H9 (cell line): ENCODE results near the gene TELO2. TPM values are rescaled to one million over a fixed set of nuclear protein-coding genes. Genes with fewer than 3 reads are reported as not detected.
A peak's percentile ranks its signal among the peaks of the same experiment; 100 is the strongest.

Experiments used
- DNase-seq: peaks from one replicate; pipeline ENCODE4 v3.0.0-alpha.2; 2017
- H2AFZ ChIP-seq: one replicate; pipeline ENCODE4 v1.6.1; 2013; ENCODE audit warnings: mild to moderate bottlenecking, low read length, control low read depth, moderate library complexity
- H2AK5ac ChIP-seq: 2 replicates; pipeline ENCODE4 v1.6.1; 2013; ENCODE audit warnings: low read length, control low read depth, mixed read lengths; ENCODE audit not compliant: insufficient read length
- H2BK120ac ChIP-seq: one replicate; pipeline ENCODE4 v1.6.1; 2013; ENCODE audit warnings: low read depth, mild to moderate bottlenecking, low read length, control low read depth, inconsistent platforms; ENCODE audit not compliant: poor library complexity, severe bottlenecking
- H2BK12ac ChIP-seq: 2 replicates; pipeline ENCODE4 v1.6.1; 2013; ENCODE audit warnings: low read length, control low read depth, mixed read lengths, low read depth; ENCODE audit not compliant: insufficient read length
- H2BK15ac ChIP-seq: 2 replicates; pipeline ENCODE4 v1.6.1; 2013; ENCODE audit warnings: low read depth, low read length, control low read depth
- H2BK20ac ChIP-seq: one replicate; pipeline ENCODE4 v1.6.1; 2013; ENCODE audit warnings: low read depth, mild to moderate bottlenecking, low read length, control low read depth, inconsistent platforms; ENCODE audit not compliant: poor library complexity, severe bottlenecking
- H2BK5ac ChIP-seq: 2 replicates; pipeline ENCODE4 v1.6.1; 2013; ENCODE audit warnings: low read length, control low read depth, mixed read lengths; ENCODE audit not compliant: insufficient read length
- H3K14ac ChIP-seq: 2 replicates; pipeline ENCODE4 v1.6.1; 2013; ENCODE audit warnings: low read length, control low read depth; ENCODE audit not compliant: insufficient read depth
- H3K18ac ChIP-seq: 2 replicates; pipeline ENCODE4 v1.6.1; 2013; ENCODE audit warnings: low read depth, mild to moderate bottlenecking, mixed read lengths, low read length, control low read depth; ENCODE audit not compliant: insufficient read length
- H3K23ac ChIP-seq: 2 replicates; pipeline ENCODE4 v1.6.1; 2013; ENCODE audit warnings: low read length, control low read depth, mixed read lengths, low read depth; ENCODE audit not compliant: insufficient read length
- H3K23me2 ChIP-seq: 2 replicates; pipeline ENCODE4 v1.6.1; 2013; ENCODE audit warnings: low read depth, mild to moderate bottlenecking, mixed read lengths, low read length, control low read depth; ENCODE audit not compliant: insufficient read length, poor library complexity, severe bottlenecking
- H3K27ac ChIP-seq: 2 replicates; pipeline ENCODE4 v1.5.1; 2013; ENCODE audit warnings: low read length, control low read depth, mixed read lengths, low read depth; ENCODE audit not compliant: insufficient read length
- H3K27me3 ChIP-seq: 2 replicates; pipeline ENCODE4 v1.6.1; 2013; ENCODE audit warnings: low read length, control low read depth, inconsistent platforms; ENCODE audit not compliant: insufficient read depth
- H3K4ac ChIP-seq: 2 replicates; pipeline ENCODE4 v1.6.1; 2013; ENCODE audit warnings: low read depth, mild to moderate bottlenecking, control low read depth, inconsistent platforms, low read length, moderate library complexity
- H3K4me1 ChIP-seq: 2 replicates; pipeline ENCODE4 v1.6.1; 2013; ENCODE audit warnings: low read length, control low read depth, inconsistent platforms; ENCODE audit not compliant: insufficient read depth
- H3K4me2 ChIP-seq: 2 replicates; pipeline ENCODE4 v1.6.1; 2013; ENCODE audit warnings: low read length, control low read depth, mixed read lengths; ENCODE audit not compliant: insufficient read length, insufficient read depth
- H3K56ac ChIP-seq: 2 replicates; pipeline ENCODE4 v1.6.1; 2013; ENCODE audit warnings: low read depth, mild to moderate bottlenecking, mixed read lengths, low read length, control low read depth; ENCODE audit not compliant: insufficient read length
- H3K79me1 ChIP-seq: 2 replicates; pipeline ENCODE4 v1.6.1; 2013; ENCODE audit warnings: low read depth, mild to moderate bottlenecking, moderate library complexity, low read length, control low read depth, inconsistent platforms; ENCODE audit not compliant: insufficient read depth, poor library complexity, severe bottlenecking
- H3K79me2 ChIP-seq: 2 replicates; pipeline ENCODE4 v1.6.1; 2013; ENCODE audit warnings: low read length, control low read depth, inconsistent platforms; ENCODE audit not compliant: insufficient read depth
- H3K9ac ChIP-seq: 2 replicates; pipeline ENCODE4 v1.6.1; 2013; ENCODE audit warnings: low read length, control low read depth, mixed read lengths; ENCODE audit not compliant: insufficient read length; ENCODE audit errors: extremely low read depth
- H3K9me3 ChIP-seq: one replicate; pipeline ENCODE4 v1.6.1; 2013; ENCODE audit warnings: low read depth, low read length, inconsistent platforms; ENCODE audit not compliant: control insufficient read depth
- H3T11ph ChIP-seq: one replicate; pipeline ENCODE4 v1.6.1; 2013; ENCODE audit warnings: mild to moderate bottlenecking, low read length, control low read depth, inconsistent platforms
- H4K20me1 ChIP-seq: one replicate; pipeline ENCODE4 v1.6.1; 2013; ENCODE audit not compliant: control insufficient read depth, insufficient read length, insufficient read depth
- H4K5ac ChIP-seq: 2 replicates; pipeline ENCODE4 v1.6.1; 2013; ENCODE audit warnings: low read depth, mild to moderate bottlenecking, mixed read lengths, low read length, control low read depth; ENCODE audit not compliant: insufficient read length
- H4K8ac ChIP-seq: replicated peaks from 2 replicates; pipeline ENCODE4 v1.6.1; 2013; ENCODE audit warnings: low read length, control low read depth, mixed read lengths, low read depth; ENCODE audit not compliant: insufficient read length
- H4K91ac ChIP-seq: 2 replicates; pipeline ENCODE4 v1.6.1; 2013; ENCODE audit warnings: low read depth, mild to moderate bottlenecking, moderate library complexity, mixed read lengths, low read length, control low read depth; ENCODE audit not compliant: insufficient read length
- H3K27ac Mint-ChIP-seq, 3 experiments: 2 replicates in 2 of 3; 3 replicates in 1 of 3; pipeline ENCODE4 v1.8.0; 2020 to 2021; ENCODE audit warnings: mixed read lengths in 3 of 3, mild to moderate bottlenecking in 1 of 3, moderate library complexity in 1 of 3
- H3K27me3 Mint-ChIP-seq: 2 replicates; pipeline ENCODE4 v1.8.0; 2021; ENCODE audit warnings: low read depth, mild to moderate bottlenecking, moderate library complexity, mixed read lengths
- H3K36me3 Mint-ChIP-seq, 3 experiments: 2 replicates in 2 of 3; 3 replicates in 1 of 3; pipeline ENCODE4 v1.8.0; 2020 to 2021; ENCODE audit warnings: low read depth in 3 of 3, mixed read lengths in 3 of 3; ENCODE audit not compliant: insufficient read depth in 1 of 3
- H3K4me1 Mint-ChIP-seq, 2 experiments: 2 replicates each; pipeline ENCODE4 v1.8.0; 2020; ENCODE audit warnings: mixed read lengths in 2 of 2
- H3K4me3 Mint-ChIP-seq, 2 experiments: 2 replicates in 1 of 2; 3 replicates in 1 of 2; pipeline ENCODE4 v1.8.0; 2020 to 2021; ENCODE audit warnings: mild to moderate bottlenecking in 2 of 2, mixed read lengths in 2 of 2, moderate library complexity in 1 of 2
- H3K9me3 Mint-ChIP-seq, 2 experiments: 2 replicates in 1 of 2; 3 replicates in 1 of 2; pipeline ENCODE4 v1.8.0; 2020; ENCODE audit warnings: mild to moderate bottlenecking in 2 of 2, mixed read lengths in 2 of 2, moderate library complexity in 1 of 2
- CTCF ChIP-seq: fragments of 200-600 bp; sonication (generic); conservative IDR thresholded peaks from 3 replicates; pipeline ENCODE4 v1.8.0; 2021; ENCODE audit warnings: antibody characterized with exemption, mild to moderate bottlenecking
- WGBS: extraction: QIAGEN DNeasy Blood & Tissue Kit; methylation state at CpG from one replicate; pipeline ENCODE4 v1.1.7; 2013; ENCODE audit warnings: missing lambda C conversion rate, low lambda C conversion rate, mixed read lengths; ENCODE audit not compliant: insufficient read length; ENCODE audit errors: extremely low coverage; 5-methylcytosine and 5-hydroxymethylcytosine counted together
- total RNA-seq: library from RNA; stranded (reverse); gene quantifications from 2 replicates; pipeline ENCODE4 v1.2.1, GENCODE V29; 2021

TELO2 gene
- total RNA-seq, 1 experiment from 2014 or later, result 98.9 TPM

- H2BK120ac ChIP-seq, result no peak overlapping the region
- H4K5ac ChIP-seq, result no peak overlapping the region
- H4K8ac ChIP-seq, result no peak overlapping the region
- H3K23ac ChIP-seq, result no peak overlapping the region
- H3T11ph ChIP-seq, result no peak overlapping the region
- H3K9me3 Mint-ChIP-seq, result no peaks in the 10 kb centered on the region
- H3K79me1 ChIP-seq, result no peaks in the 10 kb centered on the region
- no peak for DNase-seq
- no peaks in the 10 kb centered on the region for H3K79me2 ChIP-seq
- no peak overlapping the region for H2AK5ac ChIP-seq
- peaks cover 0 to 36% (median 31%) of the 10 kb centered on the region in 3 experiments; a peak in 6 of 7 replicates for H3K36me3 Mint-ChIP-seq
- H3K56ac ChIP-seq, result no peak overlapping the region
- H4K91ac ChIP-seq, result no peak overlapping the region
- H3K9ac ChIP-seq, result no peak overlapping the region
- H3K4ac ChIP-seq, result no peak overlapping the region
- no peak overlapping the region for H3K4me2 ChIP-seq
- H3K23me2 ChIP-seq, result no peaks in the 10 kb centered on the region
- no peak overlapping the region for H2BK5ac ChIP-seq
- H2BK12ac ChIP-seq, result no peak overlapping the region
- no peaks in the 10 kb centered on the region for H3K4me1 ChIP-seq
- no peak overlapping the region for H2BK20ac ChIP-seq
- peaks cover 1% of the 10 kb centered on the region; the same call in 1 of the 2 replicates for H3K27me3 Mint-ChIP-seq
- no peak overlapping the region for H2BK15ac ChIP-seq
- no peaks in the 10 kb centered on the region for H3K4me1 Mint-ChIP-seq
- no peaks in the 10 kb centered on the region for H3K27me3 ChIP-seq
- H3K14ac ChIP-seq, result no peak overlapping the region
- no peaks in the 10 kb centered on the region for H3K9me3 ChIP-seq
- H3K27ac Mint-ChIP-seq, result peak overlapping the region in 2 of 3 experiments; percentile 77 to 83; a peak in 2 of 7 replicates
- WGBS, result no CpG with 5 or more reads among the region's 34 CpGs
- no peak for TF ChIP-seq CTCF
- H3K27ac ChIP-seq, result no peak overlapping the region
- H3K18ac ChIP-seq, result no peak overlapping the region
- H3K4me3 Mint-ChIP-seq, result no peak overlapping the region
- no peak overlapping the region for H2AFZ ChIP-seq
- H4K20me1 ChIP-seq, result no peaks in the 10 kb centered on the region
These were observed 41.3 kb upstream of the TELO2 start for GRCh38 chr16:1451702-1452392.
